ENCODE measurements around the gene BMPR1A.

DNA sequence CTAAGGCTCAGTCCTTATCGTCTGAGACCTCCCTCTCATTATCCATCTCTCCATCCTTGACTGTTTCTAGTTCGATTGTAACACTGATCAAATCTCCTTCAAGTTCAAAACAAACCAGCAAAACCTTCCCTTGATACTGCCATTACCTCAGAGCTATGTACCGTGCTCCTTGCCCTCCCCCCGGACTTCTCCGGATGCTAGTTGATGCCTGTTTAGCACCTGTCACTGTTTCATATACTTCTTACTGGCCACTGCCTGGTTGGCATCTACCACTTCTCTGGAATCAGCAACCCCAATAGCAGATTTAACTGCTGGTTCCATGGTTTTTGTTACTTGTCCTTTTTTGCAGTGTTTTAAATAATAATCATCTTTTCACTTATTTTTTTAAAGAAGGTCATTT lies 64.1 kb downstream of the BMPR1A start:
- TF ChIP-seq FOXP1 (IDR thresholded peaks at IDR 0.05): no peak
- no peak for TF ChIP-seq FOXP1 (CRISPR knock-in tag; IDR thresholded peaks at IDR 0.05)
- no peak for TF ChIP-seq STAG1 (CRISPR knock-in tag; IDR thresholded peaks at IDR 0.05)
- TF ChIP-seq, protein P1, sequence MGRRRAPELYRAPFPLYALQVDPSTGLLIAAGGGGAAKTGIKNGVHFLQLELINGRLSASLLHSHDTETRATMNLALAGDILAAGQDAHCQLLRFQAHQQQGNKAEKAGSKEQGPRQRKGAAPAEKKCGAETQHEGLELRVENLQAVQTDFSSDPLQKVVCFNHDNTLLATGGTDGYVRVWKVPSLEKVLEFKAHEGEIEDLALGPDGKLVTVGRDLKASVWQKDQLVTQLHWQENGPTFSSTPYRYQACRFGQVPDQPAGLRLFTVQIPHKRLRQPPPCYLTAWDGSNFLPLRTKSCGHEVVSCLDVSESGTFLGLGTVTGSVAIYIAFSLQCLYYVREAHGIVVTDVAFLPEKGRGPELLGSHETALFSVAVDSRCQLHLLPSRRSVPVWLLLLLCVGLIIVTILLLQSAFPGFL (CRISPR knock-in tag; IDR thresholded peaks at IDR 0.05): no peak
- no peak for TF ChIP-seq FOSL1 (CRISPR knock-in tag; IDR thresholded peaks at IDR 0.05; ENCODE audit: borderline replicate concordance)
- TF ChIP-seq, protein P2, sequence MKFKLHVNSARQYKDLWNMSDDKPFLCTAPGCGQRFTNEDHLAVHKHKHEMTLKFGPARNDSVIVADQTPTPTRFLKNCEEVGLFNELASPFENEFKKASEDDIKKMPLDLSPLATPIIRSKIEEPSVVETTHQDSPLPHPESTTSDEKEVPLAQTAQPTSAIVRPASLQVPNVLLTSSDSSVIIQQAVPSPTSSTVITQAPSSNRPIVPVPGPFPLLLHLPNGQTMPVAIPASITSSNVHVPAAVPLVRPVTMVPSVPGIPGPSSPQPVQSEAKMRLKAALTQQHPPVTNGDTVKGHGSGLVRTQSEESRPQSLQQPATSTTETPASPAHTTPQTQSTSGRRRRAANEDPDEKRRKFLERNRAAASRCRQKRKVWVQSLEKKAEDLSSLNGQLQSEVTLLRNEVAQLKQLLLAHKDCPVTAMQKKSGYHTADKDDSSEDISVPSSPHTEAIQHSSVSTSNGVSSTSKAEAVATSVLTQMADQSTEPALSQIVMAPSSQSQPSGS (CRISPR knock-in tag; IDR thresholded peaks at IDR 0.05): no peak
- TF ChIP-seq, protein P3, sequence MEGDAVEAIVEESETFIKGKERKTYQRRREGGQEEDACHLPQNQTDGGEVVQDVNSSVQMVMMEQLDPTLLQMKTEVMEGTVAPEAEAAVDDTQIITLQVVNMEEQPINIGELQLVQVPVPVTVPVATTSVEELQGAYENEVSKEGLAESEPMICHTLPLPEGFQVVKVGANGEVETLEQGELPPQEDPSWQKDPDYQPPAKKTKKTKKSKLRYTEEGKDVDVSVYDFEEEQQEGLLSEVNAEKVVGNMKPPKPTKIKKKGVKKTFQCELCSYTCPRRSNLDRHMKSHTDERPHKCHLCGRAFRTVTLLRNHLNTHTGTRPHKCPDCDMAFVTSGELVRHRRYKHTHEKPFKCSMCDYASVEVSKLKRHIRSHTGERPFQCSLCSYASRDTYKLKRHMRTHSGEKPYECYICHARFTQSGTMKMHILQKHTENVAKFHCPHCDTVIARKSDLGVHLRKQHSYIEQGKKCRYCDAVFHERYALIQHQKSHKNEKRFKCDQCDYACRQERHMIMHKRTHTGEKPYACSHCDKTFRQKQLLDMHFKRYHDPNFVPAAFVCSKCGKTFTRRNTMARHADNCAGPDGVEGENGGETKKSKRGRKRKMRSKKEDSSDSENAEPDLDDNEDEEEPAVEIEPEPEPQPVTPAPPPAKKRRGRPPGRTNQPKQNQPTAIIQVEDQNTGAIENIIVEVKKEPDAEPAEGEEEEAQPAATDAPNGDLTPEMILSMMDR (CRISPR knock-in tag; IDR thresholded peaks at IDR 0.05): no peak
- no peak for TF ChIP-seq ELF1 (CRISPR knock-in tag; IDR thresholded peaks at IDR 0.05)

Measured in HepG2 (cell line).